SK-N-SH (cell line): ENCODE results near the gene ZNF117. TPM values are rescaled to one million over a fixed set of nuclear protein-coding genes. Genes with fewer than 3 reads are reported as not detected.

Experiments used
- CTCF ChIA-PET: fragments of 300-600, 350-600 bp; formaldehyde crosslinking; extraction: SDS; loops from one replicate; lab custom pipeline; 2021; lab: Yijun Ruan, JAX
- POLR2A ChIA-PET: fragments of 350-600 bp; sonication (Branson Sonifier 250); formaldehyde crosslinking; extraction: SDS; loops from one replicate; lab custom pipeline; 2020; ENCODE audit warnings: antibody characterized with exemption, inconsistent platforms; lab: Yijun Ruan, JAX
- DNase-seq: peaks from one replicate; pipeline ENCODE4 v3.0.0; 2012
- H2AFZ ChIP-seq: fragments of 200-600 bp; sonication (generic); 2 replicates; pipeline ENCODE4 v1.8.1; 2016; ENCODE audit warnings: antibody characterized with exemption, mild to moderate bottlenecking, low read depth
- H3F3A ChIP-seq: fragments of 200-600 bp; sonication (generic); replicated peaks from 2 replicates; pipeline ENCODE3; 2016; ENCODE audit warnings: antibody characterized with exemption, mild to moderate bottlenecking; ENCODE audit not compliant: insufficient read depth
- H3K27ac ChIP-seq, 2 experiments: fragments of 200-500 bp in 1 of 2; fragments of 200-600 bp in 1 of 2; sonication (Bioruptor generic) in 1 of 2; sonication (generic), shearing (Covaris generic) in 1 of 2; 2 replicates each; pipeline versions ENCODE4 v1.5.1 to v1.6.1; 2014 to 2016; ENCODE audit warnings: low read depth in 2 of 2, inconsistent platforms in 1 of 2, low read length in 1 of 2, mild to moderate bottlenecking in 1 of 2, mixed read lengths in 1 of 2
- H3K27me3 ChIP-seq: fragments of 200-600 bp; sonication (generic), shearing (Covaris generic); 2 replicates; pipeline ENCODE4 v1.6.1; 2016; ENCODE audit warnings: mixed run types; ENCODE audit not compliant: insufficient read depth
- H3K36me3 ChIP-seq, 2 experiments: fragments of 200-500 bp in 1 of 2; fragments of 200-600 bp in 1 of 2; sonication (Bioruptor generic) in 1 of 2; sonication (generic) in 1 of 2; replicated peaks in 1 of 2; 2 replicates each; pipeline versions ENCODE3 to v1.5.1; 2014 to 2016; ENCODE audit warnings: low read length in 1 of 2, mild to moderate bottlenecking in 1 of 2; ENCODE audit not compliant: insufficient read depth in 2 of 2, control insufficient read depth in 1 of 2
- H3K4me1 ChIP-seq, 2 experiments: fragments of 200-500 bp in 1 of 2; fragments of 200-600 bp in 1 of 2; sonication (Bioruptor generic) in 1 of 2; sonication (generic), shearing (Covaris generic) in 1 of 2; 2 replicates each; pipeline versions ENCODE4 v1.5.1 to v1.6.1; 2014 to 2016; ENCODE audit warnings: low read depth in 1 of 2, low read length in 1 of 2, mixed run types in 1 of 2; ENCODE audit not compliant: insufficient read depth in 2 of 2, control insufficient read depth in 1 of 2
- H3K4me2 ChIP-seq: fragments of 200-600 bp; sonication (generic), shearing (Covaris generic); 2 replicates; pipeline ENCODE4 v1.6.1; 2017; ENCODE audit warnings: mixed run types
- H3K4me3 ChIP-seq, 2 experiments: fragments of 200-500 bp in 1 of 2; fragments of 200-600 bp in 1 of 2; sonication (Bioruptor generic) in 1 of 2; sonication (generic), shearing (Covaris generic) in 1 of 2; 2 replicates each; pipeline versions ENCODE4 v1.5.1 to v1.8.1; 2014 to 2016; ENCODE audit warnings: low read depth in 2 of 2, inconsistent platforms in 1 of 2, low read length in 1 of 2, mild to moderate bottlenecking in 1 of 2, mixed read lengths in 1 of 2, moderate library complexity in 1 of 2
- H3K79me2 ChIP-seq: fragments of 200-600 bp; sonication (generic); 2 replicates; pipeline ENCODE4 v1.8.1; 2017; ENCODE audit warnings: mild to moderate bottlenecking; ENCODE audit not compliant: insufficient read depth
- H3K9ac ChIP-seq: fragments of 200-600 bp; sonication (generic); 2 replicates; pipeline ENCODE4 v1.6.1; 2017; ENCODE audit warnings: mixed run types
- H3K9me2 ChIP-seq: fragments of 200-600 bp; sonication (generic); 2 replicates; pipeline ENCODE4 v1.6.1; 2017; ENCODE audit warnings: mixed run types
- H3K9me3 ChIP-seq: fragments of 200-600 bp; sonication (generic); 2 replicates; pipeline ENCODE4 v1.6.1; 2017; ENCODE audit warnings: mixed run types, mild to moderate bottlenecking, moderate library complexity
- H4K20me1 ChIP-seq: fragments of 200-600 bp; sonication (generic); 2 replicates; pipeline ENCODE4 v1.6.1; 2017; ENCODE audit warnings: mild to moderate bottlenecking, mixed run types; ENCODE audit not compliant: insufficient read depth
- CHD2 ChIP-seq: fragments of 150-350 bp; IDR thresholded peaks from 2 replicates; pipeline ENCODE4 v1.6.1; 2018; ENCODE audit warnings: low read length; ENCODE audit not compliant: partially characterized antibody
- ELF1 ChIP-seq: IDR thresholded peaks from 2 replicates; pipeline ENCODE4 v1.4.0; 2012
- EP300 ChIP-seq, 2 experiments: IDR thresholded peaks; 2 replicates each; pipeline versions ENCODE4 v1.4.0 to v1.6.1; 2012; ENCODE audit warnings: borderline replicate concordance in 1 of 2, low read depth in 1 of 2, low read length in 1 of 2
- EZH2phosphoT487 ChIP-seq: fragments of 200-600 bp; sonication (generic); IDR thresholded peaks from 2 replicates; pipeline ENCODE4 v1.6.1; 2017; ENCODE audit warnings: low read depth, mixed run types, mild to moderate bottlenecking, antibody characterized with exemption, moderate library complexity, borderline replicate concordance
- FOSL2 ChIP-seq: IDR thresholded peaks from 2 replicates; pipeline ENCODE4 v1.4.0; 2012; ENCODE audit warnings: low read depth, mild to moderate bottlenecking, moderate library complexity, borderline replicate concordance
- JUND ChIP-seq: IDR thresholded peaks from 2 replicates; pipeline ENCODE4 v1.4.0; 2012
- NFIC ChIP-seq: IDR thresholded peaks from 2 replicates; pipeline ENCODE4 v1.4.0; 2012; ENCODE audit warnings: borderline replicate concordance
- NRF1 ChIP-seq: IDR thresholded peaks from 2 replicates; pipeline ENCODE4 v1.6.1; 2012; ENCODE audit warnings: low read depth, mild to moderate bottlenecking, low read length
- POLR2AphosphoS5 ChIP-seq: IDR thresholded peaks from 2 replicates; pipeline ENCODE4 v1.6.1; 2012; ENCODE audit warnings: low read depth, low read length
- SIN3A ChIP-seq: IDR thresholded peaks from 2 replicates; pipeline ENCODE4 v1.6.1; 2012; ENCODE audit warnings: low read depth, mild to moderate bottlenecking, low read length, moderate library complexity, borderline replicate concordance
- TCF12 ChIP-seq: IDR thresholded peaks from 2 replicates; pipeline ENCODE4 v1.4.0; 2012
- YY1 ChIP-seq: IDR thresholded peaks from 2 replicates; pipeline ENCODE4 v1.4.0; 2012; ENCODE audit warnings: low read depth, mild to moderate bottlenecking
- WGBS: methylation state at CpG from one replicate; pipeline ENCODE4 v1.1.6; 2017; ENCODE audit warnings: low lambda C conversion rate; 5-methylcytosine and 5-hydroxymethylcytosine counted together
- polyA plus RNA-seq, 3 experiments: library from polyadenylated mRNA; depleted of rRNA; stranded (reverse); fragments of >200 nt; gene quantifications; 2 replicates each; pipeline ENCODE4 v1.2.3, GENCODE V29; 2012
- TF ChIP-seq, protein P1 (sequence below): fragments of 200-600 bp; sonication (generic); IDR thresholded peaks from 2 replicates; pipeline ENCODE4 v1.6.1; 2017; ENCODE audit warnings: antibody characterized with exemption, mild to moderate bottlenecking, moderate library complexity
- TF ChIP-seq, protein P2 (sequence below): IDR thresholded peaks from 2 replicates; pipeline ENCODE4; 2012
- TF ChIP-seq, protein P3 (sequence below): fragments of 150-350 bp; IDR thresholded peaks from 2 replicates; pipeline ENCODE4 v1.6.1; 2016; ENCODE audit warnings: mild to moderate bottlenecking, low read depth, low read length
- TF ChIP-seq, protein P4 (sequence below): IDR thresholded peaks from 2 replicates; pipeline ENCODE4 v1.4.0; 2012; ENCODE audit warnings: low read depth
- TF ChIP-seq, protein P5 (sequence below): IDR thresholded peaks from 2 replicates; pipeline ENCODE4 v1.4.0; 2012; ENCODE audit warnings: low read depth, borderline replicate concordance
- TF ChIP-seq, protein P6 (sequence below): fragments of 150-350 bp; IDR thresholded peaks from 2 replicates; pipeline ENCODE4 v1.6.1; 2017; ENCODE audit warnings: antibody characterized with exemption, low read length, low read depth, borderline replicate concordance
- TF ChIP-seq, protein P7 (sequence below): IDR thresholded peaks from 2 replicates; pipeline ENCODE4 v1.6.1; 2012; ENCODE audit warnings: mild to moderate bottlenecking, low read depth, low read length, moderate library complexity

Gene ZNF117
- polyA plus RNA-seq, 1 of the 3 experiments (the other 2 are of a cell fraction) = 3.8 TPM

DNA sequence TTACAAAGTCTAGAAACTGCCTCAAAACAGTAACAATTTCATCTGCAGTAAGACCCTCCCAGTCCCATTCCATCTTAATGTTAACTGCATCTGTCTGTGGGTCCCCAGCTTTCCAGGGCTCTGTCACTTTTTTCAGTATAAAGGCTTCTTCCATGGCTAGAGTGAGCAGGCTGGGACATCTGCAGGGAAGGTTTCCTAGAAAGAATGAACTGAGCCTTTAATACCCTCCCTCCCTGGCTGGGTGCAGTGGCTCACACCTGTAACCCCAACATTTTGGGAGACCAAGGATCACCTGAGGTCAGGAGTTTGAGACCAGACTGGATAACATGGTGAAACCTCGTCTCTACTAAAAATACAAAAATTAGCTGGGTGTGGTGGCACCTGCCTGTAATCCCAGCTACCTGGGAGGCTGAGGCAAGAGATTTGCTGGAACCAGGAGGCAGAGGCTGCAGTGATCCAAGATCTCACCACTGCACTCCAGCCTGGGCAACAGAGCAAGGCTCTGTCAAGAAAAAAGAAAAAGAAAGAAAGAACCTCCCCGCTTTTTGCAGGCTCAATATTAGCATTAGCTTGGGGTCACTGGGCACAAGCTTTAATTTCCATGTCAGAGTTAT, 12.2 kb upstream of the ZNF117 start:
- Histone ChIP-seq H3K27me3 (no peaks in the 10 kb centered on the region), H3K9ac (no peak overlapping the region), H3K4me3 (no peak overlapping the region), H3K4me2 (no peak overlapping the region), H3K79me2 (peaks cover 82% of the 10 kb centered on the region), H3K9me3 (no peaks in the 10 kb centered on the region), H3K9me2 (no peaks in the 10 kb centered on the region), H2AFZ (no peak overlapping the region), H3K27ac (no peak overlapping the region), H3F3A (no peaks in the 10 kb centered on the region), H3K36me3 (peaks cover 9 to 28% of the 10 kb centered on the region in 2 experiments), H4K20me1 (no peaks in the 10 kb centered on the region), H3K4me1 (peaks cover 6 to 15% of the 10 kb centered on the region in 2 experiments; a peak in 3 of 4 replicates)
- ChIA-PET POLR2A (no interaction called here), CTCF (no interaction called here)
- DNase-seq = no peak
- TF ChIP-seq YY1 (no peak), CHD2 (no peak), EZH2phosphoT487 (no peak), NRF1 (no peak), NFIC (no peak), FOSL2 (no peak), JUND (no peak), POLR2AphosphoS5 (no peak), ELF1 (no peak), EP300 (IDR thresholded peaks at IDR 0.05; ENCODE audit: borderline replicate concordance in 1 of 2, low read depth in 1 of 2, low read length in 1 of 2) (no peak), SIN3A (no peak), TCF12 (no peak)
- TF ChIP-seq, protein P1, sequence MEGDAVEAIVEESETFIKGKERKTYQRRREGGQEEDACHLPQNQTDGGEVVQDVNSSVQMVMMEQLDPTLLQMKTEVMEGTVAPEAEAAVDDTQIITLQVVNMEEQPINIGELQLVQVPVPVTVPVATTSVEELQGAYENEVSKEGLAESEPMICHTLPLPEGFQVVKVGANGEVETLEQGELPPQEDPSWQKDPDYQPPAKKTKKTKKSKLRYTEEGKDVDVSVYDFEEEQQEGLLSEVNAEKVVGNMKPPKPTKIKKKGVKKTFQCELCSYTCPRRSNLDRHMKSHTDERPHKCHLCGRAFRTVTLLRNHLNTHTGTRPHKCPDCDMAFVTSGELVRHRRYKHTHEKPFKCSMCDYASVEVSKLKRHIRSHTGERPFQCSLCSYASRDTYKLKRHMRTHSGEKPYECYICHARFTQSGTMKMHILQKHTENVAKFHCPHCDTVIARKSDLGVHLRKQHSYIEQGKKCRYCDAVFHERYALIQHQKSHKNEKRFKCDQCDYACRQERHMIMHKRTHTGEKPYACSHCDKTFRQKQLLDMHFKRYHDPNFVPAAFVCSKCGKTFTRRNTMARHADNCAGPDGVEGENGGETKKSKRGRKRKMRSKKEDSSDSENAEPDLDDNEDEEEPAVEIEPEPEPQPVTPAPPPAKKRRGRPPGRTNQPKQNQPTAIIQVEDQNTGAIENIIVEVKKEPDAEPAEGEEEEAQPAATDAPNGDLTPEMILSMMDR = no peak
- TF ChIP-seq, protein P2, sequence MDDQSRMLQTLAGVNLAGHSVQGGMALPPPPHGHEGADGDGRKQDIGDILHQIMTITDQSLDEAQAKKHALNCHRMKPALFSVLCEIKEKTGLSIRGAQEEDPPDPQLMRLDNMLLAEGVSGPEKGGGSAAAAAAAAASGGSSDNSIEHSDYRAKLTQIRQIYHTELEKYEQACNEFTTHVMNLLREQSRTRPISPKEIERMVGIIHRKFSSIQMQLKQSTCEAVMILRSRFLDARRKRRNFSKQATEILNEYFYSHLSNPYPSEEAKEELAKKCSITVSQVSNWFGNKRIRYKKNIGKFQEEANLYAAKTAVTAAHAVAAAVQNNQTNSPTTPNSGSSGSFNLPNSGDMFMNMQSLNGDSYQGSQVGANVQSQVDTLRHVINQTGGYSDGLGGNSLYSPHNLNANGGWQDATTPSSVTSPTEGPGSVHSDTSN = no peak
- TF ChIP-seq, protein P3, sequence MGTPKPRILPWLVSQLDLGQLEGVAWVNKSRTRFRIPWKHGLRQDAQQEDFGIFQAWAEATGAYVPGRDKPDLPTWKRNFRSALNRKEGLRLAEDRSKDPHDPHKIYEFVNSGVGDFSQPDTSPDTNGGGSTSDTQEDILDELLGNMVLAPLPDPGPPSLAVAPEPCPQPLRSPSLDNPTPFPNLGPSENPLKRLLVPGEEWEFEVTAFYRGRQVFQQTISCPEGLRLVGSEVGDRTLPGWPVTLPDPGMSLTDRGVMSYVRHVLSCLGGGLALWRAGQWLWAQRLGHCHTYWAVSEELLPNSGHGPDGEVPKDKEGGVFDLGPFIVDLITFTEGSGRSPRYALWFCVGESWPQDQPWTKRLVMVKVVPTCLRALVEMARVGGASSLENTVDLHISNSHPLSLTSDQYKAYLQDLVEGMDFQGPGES = no peak
- TF ChIP-seq, protein P4, sequence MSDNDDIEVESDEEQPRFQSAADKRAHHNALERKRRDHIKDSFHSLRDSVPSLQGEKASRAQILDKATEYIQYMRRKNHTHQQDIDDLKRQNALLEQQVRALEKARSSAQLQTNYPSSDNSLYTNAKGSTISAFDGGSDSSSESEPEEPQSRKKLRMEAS = no peak
- TF ChIP-seq, protein P5, sequence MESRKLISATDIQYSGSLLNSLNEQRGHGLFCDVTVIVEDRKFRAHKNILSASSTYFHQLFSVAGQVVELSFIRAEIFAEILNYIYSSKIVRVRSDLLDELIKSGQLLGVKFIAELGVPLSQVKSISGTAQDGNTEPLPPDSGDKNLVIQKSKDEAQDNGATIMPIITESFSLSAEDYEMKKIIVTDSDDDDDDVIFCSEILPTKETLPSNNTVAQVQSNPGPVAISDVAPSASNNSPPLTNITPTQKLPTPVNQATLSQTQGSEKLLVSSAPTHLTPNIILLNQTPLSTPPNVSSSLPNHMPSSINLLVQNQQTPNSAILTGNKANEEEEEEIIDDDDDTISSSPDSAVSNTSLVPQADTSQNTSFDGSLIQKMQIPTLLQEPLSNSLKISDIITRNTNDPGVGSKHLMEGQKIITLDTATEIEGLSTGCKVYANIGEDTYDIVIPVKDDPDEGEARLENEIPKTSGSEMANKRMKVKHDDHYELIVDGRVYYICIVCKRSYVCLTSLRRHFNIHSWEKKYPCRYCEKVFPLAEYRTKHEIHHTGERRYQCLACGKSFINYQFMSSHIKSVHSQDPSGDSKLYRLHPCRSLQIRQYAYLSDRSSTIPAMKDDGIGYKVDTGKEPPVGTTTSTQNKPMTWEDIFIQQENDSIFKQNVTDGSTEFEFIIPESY = no peak
- TF ChIP-seq, protein P6, sequence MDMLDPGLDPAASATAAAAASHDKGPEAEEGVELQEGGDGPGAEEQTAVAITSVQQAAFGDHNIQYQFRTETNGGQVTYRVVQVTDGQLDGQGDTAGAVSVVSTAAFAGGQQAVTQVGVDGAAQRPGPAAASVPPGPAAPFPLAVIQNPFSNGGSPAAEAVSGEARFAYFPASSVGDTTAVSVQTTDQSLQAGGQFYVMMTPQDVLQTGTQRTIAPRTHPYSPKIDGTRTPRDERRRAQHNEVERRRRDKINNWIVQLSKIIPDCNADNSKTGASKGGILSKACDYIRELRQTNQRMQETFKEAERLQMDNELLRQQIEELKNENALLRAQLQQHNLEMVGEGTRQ = no peak
- TF ChIP-seq, protein P7, sequence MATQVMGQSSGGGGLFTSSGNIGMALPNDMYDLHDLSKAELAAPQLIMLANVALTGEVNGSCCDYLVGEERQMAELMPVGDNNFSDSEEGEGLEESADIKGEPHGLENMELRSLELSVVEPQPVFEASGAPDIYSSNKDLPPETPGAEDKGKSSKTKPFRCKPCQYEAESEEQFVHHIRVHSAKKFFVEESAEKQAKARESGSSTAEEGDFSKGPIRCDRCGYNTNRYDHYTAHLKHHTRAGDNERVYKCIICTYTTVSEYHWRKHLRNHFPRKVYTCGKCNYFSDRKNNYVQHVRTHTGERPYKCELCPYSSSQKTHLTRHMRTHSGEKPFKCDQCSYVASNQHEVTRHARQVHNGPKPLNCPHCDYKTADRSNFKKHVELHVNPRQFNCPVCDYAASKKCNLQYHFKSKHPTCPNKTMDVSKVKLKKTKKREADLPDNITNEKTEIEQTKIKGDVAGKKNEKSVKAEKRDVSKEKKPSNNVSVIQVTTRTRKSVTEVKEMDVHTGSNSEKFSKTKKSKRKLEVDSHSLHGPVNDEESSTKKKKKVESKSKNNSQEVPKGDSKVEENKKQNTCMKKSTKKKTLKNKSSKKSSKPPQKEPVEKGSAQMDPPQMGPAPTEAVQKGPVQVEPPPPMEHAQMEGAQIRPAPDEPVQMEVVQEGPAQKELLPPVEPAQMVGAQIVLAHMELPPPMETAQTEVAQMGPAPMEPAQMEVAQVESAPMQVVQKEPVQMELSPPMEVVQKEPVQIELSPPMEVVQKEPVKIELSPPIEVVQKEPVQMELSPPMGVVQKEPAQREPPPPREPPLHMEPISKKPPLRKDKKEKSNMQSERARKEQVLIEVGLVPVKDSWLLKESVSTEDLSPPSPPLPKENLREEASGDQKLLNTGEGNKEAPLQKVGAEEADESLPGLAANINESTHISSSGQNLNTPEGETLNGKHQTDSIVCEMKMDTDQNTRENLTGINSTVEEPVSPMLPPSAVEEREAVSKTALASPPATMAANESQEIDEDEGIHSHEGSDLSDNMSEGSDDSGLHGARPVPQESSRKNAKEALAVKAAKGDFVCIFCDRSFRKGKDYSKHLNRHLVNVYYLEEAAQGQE = no peak
- WGBS = 87% methylated on average over 2 of the region's 2 CpGs
